ENCODE measurements around the gene PICK1. TPM values are rescaled to one million over a fixed set of nuclear protein-coding genes. Genes with fewer than 3 reads are reported as not detected.
A peak's percentile ranks its signal among the peaks of the same experiment; 100 is the strongest.

The PICK1 gene
- total and polyA plus RNA-seq, 2 of the 4 experiments (the other 2 are of a cell fraction) = 16.5 to 21.0 TPM

DNA sequence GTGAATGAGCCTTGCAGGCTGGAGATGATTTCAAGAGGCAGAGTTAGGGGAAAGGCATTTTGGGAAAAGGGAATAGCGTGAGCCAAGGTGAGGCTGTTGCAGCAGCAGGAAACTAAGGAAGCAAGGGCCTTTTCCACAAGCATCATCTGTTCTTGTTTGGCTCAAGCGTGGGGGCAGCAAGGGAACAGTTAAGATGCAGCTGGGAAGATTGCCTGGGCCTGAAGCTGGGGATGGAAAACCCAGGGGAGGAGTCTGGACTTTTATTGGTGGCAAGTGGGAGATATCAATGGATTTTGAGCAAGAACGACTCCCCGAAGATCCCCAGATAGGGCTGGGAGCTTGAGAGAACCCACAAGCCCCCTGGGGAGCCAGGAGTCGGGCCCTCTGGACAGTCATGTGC, 27.3 kb upstream of the PICK1 start:
- Histone ChIP-seq H3K36me3 (ENCODE audit: control insufficient read depth, insufficient read depth, low read length) (no peaks in the 10 kb centered on the region), H3K9me1 (ENCODE audit: insufficient read depth, low read length) (peaks cover 10% of the 10 kb centered on the region), H3K27ac (ENCODE audit: insufficient read depth, low read length) (no peak overlapping the region), H3K9ac (ENCODE audit: low read depth, low read length) (no peak overlapping the region), H2BK20ac (ENCODE audit: low read depth, low read length) (no peak overlapping the region), H3K9me3 (ENCODE audit: control insufficient read depth, insufficient read depth, low read length) (no peaks in the 10 kb centered on the region), H2BK15ac (ENCODE audit: low read depth, low read length) (no peak overlapping the region), H4K20me1 (ENCODE audit: insufficient read depth, low read length) (no peaks in the 10 kb centered on the region), H2AK5ac (ENCODE audit: low read depth, low read length) (no peak overlapping the region), H4K5ac (ENCODE audit: low read depth, low read length) (no peak overlapping the region), H3K4me1 (ENCODE audit: control insufficient read depth, insufficient read depth, low read length) (peaks cover 20% of the 10 kb centered on the region), H2AK9ac (replicated peaks; ENCODE audit: low read depth, low read length, poor library complexity) (peak overlapping the region; percentile 42), H3K27me3 (ENCODE audit: control insufficient read depth, insufficient read depth, low read length) (peaks cover 18% of the 10 kb centered on the region), H3K56ac (ENCODE audit: extremely low read depth, insufficient read depth, low read length) (no peak overlapping the region), H2AFZ (replicated peaks; ENCODE audit: low read length, poor library complexity) (no peak overlapping the region), H3K4me3 (ENCODE audit: insufficient read depth, low read depth, low read length) (no peak overlapping the region), H4K8ac (ENCODE audit: low read depth in 2 of 2, low read length in 2 of 2) (no peak overlapping the region), H3K79me1 (ENCODE audit: low read depth in 1 of 2, low read length in 2 of 2) (no peaks in the 10 kb centered on the region; a peak in 1 of 4 replicates), H3K23ac (ENCODE audit: low read depth, low read length) (no peak overlapping the region), H2BK5ac (ENCODE audit: low read depth, low read length, poor library complexity, severe bottlenecking) (no peak overlapping the region), H3K4ac (ENCODE audit: low read depth, low read length) (no peak overlapping the region), H3K18ac (ENCODE audit: low read depth, low read length) (no peak overlapping the region), H2BK120ac (ENCODE audit: low read depth, low read length) (no peak overlapping the region), H4K91ac (ENCODE audit: insufficient read depth, low read depth, low read length) (no peak overlapping the region), H3K14ac (replicated peaks; ENCODE audit: low read depth, low read length) (no peak overlapping the region), H3K4me2 (ENCODE audit: low read depth, low read length) (no peak overlapping the region)
- ChIA-PET CTCF (no interaction called here), POLR2A (ENCODE audit: unreplicated experiment) (no interaction called here)
- no TSS peak for BruUV-seq (replicated peaks)
- ATAC-seq (ENCODE audit: low read depth) = no peak
- WGBS, 2 experiments (ENCODE audit: extremely low coverage in 2 of 2, insufficient read length in 1 of 2) = 92% methylated on average over 4 of the region's 5 CpGs; no CpG with 5 or more reads in 1 of the 2 experiments
- TF ChIP-seq NFE2L2 (IDR thresholded peaks at IDR 0.05; ENCODE audit: low read depth, low read length) (no peak), FOS (IDR thresholded peaks at IDR 0.05; ENCODE audit: low read depth, low read length) (no peak), POLR2A (IDR thresholded peaks at IDR 0.05; ENCODE audit: low read depth, low read length) (no peak), CHD1 (IDR thresholded peaks at IDR 0.05; ENCODE audit: low read depth, low read length) (no peak), RAD21 (IDR thresholded peaks at IDR 0.05; ENCODE audit: low read length) (no peak), MXI1 (IDR thresholded peaks at IDR 0.05; ENCODE audit: borderline replicate concordance, low read depth, low read length) (no peak), BHLHE40 (IDR thresholded peaks at IDR 0.05; ENCODE audit: low read depth, low read length) (no peak), MAFK (IDR thresholded peaks at IDR 0.05; ENCODE audit: low read depth, low read length) (no peak), RCOR1 (IDR thresholded peaks at IDR 0.05; ENCODE audit: insufficient replicate concordance, low read length) (no peak), RFX5 (IDR thresholded peaks at IDR 0.05; ENCODE audit: low read depth, low read length) (no peak)
- TF ChIP-seq, protein P1, sequence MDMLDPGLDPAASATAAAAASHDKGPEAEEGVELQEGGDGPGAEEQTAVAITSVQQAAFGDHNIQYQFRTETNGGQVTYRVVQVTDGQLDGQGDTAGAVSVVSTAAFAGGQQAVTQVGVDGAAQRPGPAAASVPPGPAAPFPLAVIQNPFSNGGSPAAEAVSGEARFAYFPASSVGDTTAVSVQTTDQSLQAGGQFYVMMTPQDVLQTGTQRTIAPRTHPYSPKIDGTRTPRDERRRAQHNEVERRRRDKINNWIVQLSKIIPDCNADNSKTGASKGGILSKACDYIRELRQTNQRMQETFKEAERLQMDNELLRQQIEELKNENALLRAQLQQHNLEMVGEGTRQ (IDR thresholded peaks at IDR 0.05; ENCODE audit: low read depth, low read length) = no peak
- TF ChIP-seq, protein P2, sequence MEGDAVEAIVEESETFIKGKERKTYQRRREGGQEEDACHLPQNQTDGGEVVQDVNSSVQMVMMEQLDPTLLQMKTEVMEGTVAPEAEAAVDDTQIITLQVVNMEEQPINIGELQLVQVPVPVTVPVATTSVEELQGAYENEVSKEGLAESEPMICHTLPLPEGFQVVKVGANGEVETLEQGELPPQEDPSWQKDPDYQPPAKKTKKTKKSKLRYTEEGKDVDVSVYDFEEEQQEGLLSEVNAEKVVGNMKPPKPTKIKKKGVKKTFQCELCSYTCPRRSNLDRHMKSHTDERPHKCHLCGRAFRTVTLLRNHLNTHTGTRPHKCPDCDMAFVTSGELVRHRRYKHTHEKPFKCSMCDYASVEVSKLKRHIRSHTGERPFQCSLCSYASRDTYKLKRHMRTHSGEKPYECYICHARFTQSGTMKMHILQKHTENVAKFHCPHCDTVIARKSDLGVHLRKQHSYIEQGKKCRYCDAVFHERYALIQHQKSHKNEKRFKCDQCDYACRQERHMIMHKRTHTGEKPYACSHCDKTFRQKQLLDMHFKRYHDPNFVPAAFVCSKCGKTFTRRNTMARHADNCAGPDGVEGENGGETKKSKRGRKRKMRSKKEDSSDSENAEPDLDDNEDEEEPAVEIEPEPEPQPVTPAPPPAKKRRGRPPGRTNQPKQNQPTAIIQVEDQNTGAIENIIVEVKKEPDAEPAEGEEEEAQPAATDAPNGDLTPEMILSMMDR (conservative IDR thresholded peaks at IDR 0.05; ENCODE audit: low read depth, low read length) = no peak
- TF ChIP-seq, protein P3, sequence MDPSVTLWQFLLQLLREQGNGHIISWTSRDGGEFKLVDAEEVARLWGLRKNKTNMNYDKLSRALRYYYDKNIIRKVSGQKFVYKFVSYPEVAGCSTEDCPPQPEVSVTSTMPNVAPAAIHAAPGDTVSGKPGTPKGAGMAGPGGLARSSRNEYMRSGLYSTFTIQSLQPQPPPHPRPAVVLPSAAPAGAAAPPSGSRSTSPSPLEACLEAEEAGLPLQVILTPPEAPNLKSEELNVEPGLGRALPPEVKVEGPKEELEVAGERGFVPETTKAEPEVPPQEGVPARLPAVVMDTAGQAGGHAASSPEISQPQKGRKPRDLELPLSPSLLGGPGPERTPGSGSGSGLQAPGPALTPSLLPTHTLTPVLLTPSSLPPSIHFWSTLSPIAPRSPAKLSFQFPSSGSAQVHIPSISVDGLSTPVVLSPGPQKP (IDR thresholded peaks at IDR 0.05; ENCODE audit: borderline replicate concordance, low read depth, low read length) = no peak
- intact Hi-C loops (cut with micrococcal nuclease) (no loop called here), in situ Hi-C loops (cut with MboI; ENCODE audit: low sequenced_read_pairs) (no loop called here), dilution Hi-C loops (cut with HindIII; ENCODE audit: low sequenced_read_pairs, unreplicated experiment) (no loop called here)
- DNase-seq = no peak

Measured in IMR-90 (cell line).